Adipocyte (in vitro differentiated cells): ENCODE data around the gene OR56B4.
"Not testable (repeated sequence)": the region's sequence is repeated elsewhere in the genome, so short reads cannot be mapped to it uniquely, and the experiment has no call there.

Experiments
- DNase-seq: peaks from one replicate; pipeline ENCODE4 v3.0.0-alpha.2; 2015; ENCODE audit warnings: low read depth
- H3K27me3 ChIP-seq: replicated peaks from 2 replicates; pipeline ENCODE4 v1.7.0; 2013; ENCODE audit warnings: mild to moderate bottlenecking, low read length, moderate library complexity; ENCODE audit not compliant: control insufficient read depth, insufficient read depth
- H3K36me3 ChIP-seq: 2 replicates; pipeline ENCODE4 v1.7.0; 2013; ENCODE audit warnings: low read length, mild to moderate bottlenecking, moderate library complexity; ENCODE audit not compliant: control insufficient read depth, insufficient read depth, severe bottlenecking
- H3K4me1 ChIP-seq: 2 replicates; pipeline ENCODE4 v1.7.0; 2013; ENCODE audit warnings: mild to moderate bottlenecking, low read length, moderate library complexity; ENCODE audit not compliant: control insufficient read depth, insufficient read depth
- H3K4me3 ChIP-seq: 2 replicates; pipeline ENCODE4 v1.7.0; 2013; ENCODE audit warnings: mild to moderate bottlenecking, low read length, moderate library complexity
- H3K9ac ChIP-seq: 2 replicates; pipeline ENCODE4 v1.7.0; 2013; ENCODE audit warnings: mild to moderate bottlenecking, low read length, moderate library complexity
- H3K9me3 ChIP-seq: 2 replicates; pipeline ENCODE4 v1.7.0; 2013; ENCODE audit warnings: mild to moderate bottlenecking, low read length, moderate library complexity; ENCODE audit not compliant: control insufficient read depth

OR56B4 gene

GRCh38 chr11:6143737-6144136 is 36.3 kb downstream of the OR56B4 start:
- not testable (repeated sequence) for H3K4me3 ChIP-seq, H3K9ac ChIP-seq, H3K27me3 ChIP-seq, H3K36me3 ChIP-seq, DNase-seq, H3K4me1 ChIP-seq
- peaks cover 17% of the 10 kb centered on the region for H3K9me3 ChIP-seq

DNA sequence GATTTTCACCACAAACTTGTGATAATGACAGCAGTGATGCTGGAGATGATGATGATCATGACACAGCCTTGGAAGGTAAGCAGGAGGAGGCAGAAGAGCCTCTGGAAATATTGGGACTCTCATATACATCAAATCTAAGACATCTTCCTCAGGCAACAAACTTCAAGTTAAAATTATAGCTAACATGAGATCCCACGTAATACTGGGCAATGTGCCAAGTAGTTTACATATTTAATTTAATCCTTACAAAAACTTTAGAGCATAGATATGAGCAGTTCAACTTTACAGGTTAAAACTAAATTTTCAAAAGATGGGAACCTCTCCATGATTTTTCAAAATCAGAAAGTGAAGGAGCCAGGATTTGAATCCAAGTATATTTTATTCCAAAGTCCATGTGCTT is 43.6 kb downstream of the OR56B4 start:
- no peaks in the 10 kb centered on the region for H3K36me3 ChIP-seq
- H3K4me1 ChIP-seq = no peaks in the 10 kb centered on the region
- no peak overlapping the region for H3K4me3 ChIP-seq
- H3K9ac ChIP-seq = no peak overlapping the region
- DNase-seq = no peak
- H3K27me3 ChIP-seq = no peaks in the 10 kb centered on the region
- no peaks in the 10 kb centered on the region for H3K9me3 ChIP-seq

- Histone ChIP-seq H3K9ac (no peak overlapping the region), H3K27me3 (no peaks in the 10 kb centered on the region), H3K4me3 (no peak overlapping the region), H3K4me1 (no peaks in the 10 kb centered on the region), H3K9me3 (no peaks in the 10 kb centered on the region), H3K36me3 (no peaks in the 10 kb centered on the region)
- DNase-seq = no peak
Measured at GRCh38 chr11:6152126-6152525, 44.6 kb downstream of the OR56B4 start.

DNA sequence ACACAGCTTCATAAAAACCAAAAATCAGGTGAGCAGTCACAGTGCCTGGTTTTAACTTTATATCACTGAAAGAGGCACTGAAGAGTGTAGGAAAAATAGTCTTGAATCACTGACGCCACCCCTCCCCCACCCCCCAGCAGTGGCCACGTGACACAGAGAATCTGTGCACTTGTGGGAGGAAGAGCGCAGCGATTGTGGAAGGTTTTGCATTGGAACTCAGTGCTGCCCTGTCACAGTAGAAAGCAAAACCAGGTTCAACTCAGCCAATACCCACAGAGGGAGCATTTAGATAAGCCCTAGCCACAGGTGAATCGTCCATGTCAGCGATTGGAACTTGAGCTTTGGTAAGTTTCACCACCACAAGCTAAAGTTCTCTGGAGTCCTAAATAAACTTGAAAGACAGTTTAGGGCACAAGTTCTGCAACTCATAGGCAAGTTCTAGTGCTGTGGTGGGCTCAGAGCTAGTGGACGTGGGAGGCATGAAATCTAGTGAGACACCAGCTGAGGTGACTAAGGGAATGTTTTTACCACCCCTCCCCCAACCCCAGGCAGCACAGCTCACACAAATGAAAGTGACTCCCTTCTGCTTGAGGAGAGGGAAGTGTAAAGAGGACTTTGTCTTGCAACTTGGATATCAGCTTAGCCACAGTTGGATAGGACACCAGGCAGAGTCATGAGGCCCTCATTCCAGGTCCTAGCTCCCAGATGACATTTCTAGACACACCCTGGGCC is 49.3 kb downstream of the OR56B4 start:
- DNase-seq = no peak
- Histone ChIP-seq H3K4me3 (no peak overlapping the region), H3K4me1 (no peaks in the 10 kb centered on the region), H3K36me3 (no peaks in the 10 kb centered on the region), H3K9ac (no peak overlapping the region), H3K9me3 (no peaks in the 10 kb centered on the region), H3K27me3 (no peaks in the 10 kb centered on the region)
